Esophagus squamous epithelium (tissue), 5 donors: Measurements from ENCODE around the gene PREX1. TPM values are rescaled to one million over a fixed set of nuclear protein-coding genes. Genes with fewer than 3 reads are reported as not detected.

ENCODE experiments used
- DNase-seq: peaks from one replicate; lab custom pipeline; 2025; lab: John Stamatoyannopoulos, UW
- H3K27ac ChIP-seq, 4 donors: fragments of 200-600 bp; sonication (generic); one replicate each; pipeline ENCODE4 v1.5.1; 2016 to 2019; ENCODE audit warnings: mild to moderate bottlenecking in 1 of 4
- H3K27me3 ChIP-seq, 4 donors: fragments of 200-600 bp; sonication (generic); 1 replicate in 3 of 4; 2 replicates in 1 of 4; pipeline versions ENCODE4 v1.5.1 to v1.6.0; 2017 to 2021; ENCODE audit warnings: antibody characterized with exemption in 1 of 4
- H3K36me3 ChIP-seq, 3 donors: fragments of 200-600 bp; sonication (generic); one replicate each; pipeline ENCODE4 v1.5.1; 2016 to 2019
- H3K4me1 ChIP-seq, 3 donors: fragments of 200-600 bp; sonication (generic); one replicate each; pipeline ENCODE4 v1.5.1; 2017 to 2019
- H3K4me3 ChIP-seq, 4 donors: fragments of 200-600 bp; sonication (generic); 1 replicate in 3 of 4; 2 replicates in 1 of 4; pipeline ENCODE4 v1.5.1; 2016 to 2019; ENCODE audit warnings: mild to moderate bottlenecking in 2 of 4, moderate library complexity in 1 of 4
- H3K9me3 ChIP-seq, 3 donors: fragments of 200-600 bp; sonication (generic); one replicate each; pipeline ENCODE4 v1.5.1; 2016 to 2019
- POLR2A ChIP-seq, 4 donors: fragments of 450-650 bp; IDR thresholded peaks; one replicate each; pipeline ENCODE4 v1.6.1; 2017; ENCODE audit warnings: antibody characterized with exemption in 4 of 4, mild to moderate bottlenecking in 4 of 4, moderate library complexity in 3 of 4
- WGBS, 2 donors: methylation state at CpG; one replicate each; pipeline ENCODE4 v1.1.5; 2018; 5-methylcytosine and 5-hydroxymethylcytosine counted together
- intact Hi-C: fragments of 100-400 bp; cut with DNase I; formaldehyde crosslinking; loops from one replicate; pipeline ENCODE4 v1.15.0; 2022
- total RNA-seq, 4 donors: library from RNA; depleted of rRNA; stranded (reverse); fragments of >200 nt; gene quantifications; one replicate each; pipeline ENCODE4 v1.1.0, GENCODE V29; 2016
- TF ChIP-seq, protein P1 (sequence below), 6 experiments: fragments of 450-650 bp in 4 of 6; fragments of 200-600 bp in 2 of 6; sonication (generic) in 2 of 6; IDR thresholded peaks; one replicate each; pipeline ENCODE4 v1.5.1; 2016 to 2019; ENCODE audit warnings: antibody characterized with exemption in 6 of 6, mild to moderate bottlenecking in 4 of 6, moderate library complexity in 4 of 6
- donor health status: DM: yes; HTN: yes; CAD: no.

Gene PREX1
- total RNA-seq, 4 donors from 2014 or later, result 4.9 to 25.9 (median 8.9) TPM

GRCh38 chr20:48772183-48772976, 55.4 kb downstream of the PREX1 start:
- intact Hi-C loops, result no loop called here
- TF ChIP-seq, protein P1, sequence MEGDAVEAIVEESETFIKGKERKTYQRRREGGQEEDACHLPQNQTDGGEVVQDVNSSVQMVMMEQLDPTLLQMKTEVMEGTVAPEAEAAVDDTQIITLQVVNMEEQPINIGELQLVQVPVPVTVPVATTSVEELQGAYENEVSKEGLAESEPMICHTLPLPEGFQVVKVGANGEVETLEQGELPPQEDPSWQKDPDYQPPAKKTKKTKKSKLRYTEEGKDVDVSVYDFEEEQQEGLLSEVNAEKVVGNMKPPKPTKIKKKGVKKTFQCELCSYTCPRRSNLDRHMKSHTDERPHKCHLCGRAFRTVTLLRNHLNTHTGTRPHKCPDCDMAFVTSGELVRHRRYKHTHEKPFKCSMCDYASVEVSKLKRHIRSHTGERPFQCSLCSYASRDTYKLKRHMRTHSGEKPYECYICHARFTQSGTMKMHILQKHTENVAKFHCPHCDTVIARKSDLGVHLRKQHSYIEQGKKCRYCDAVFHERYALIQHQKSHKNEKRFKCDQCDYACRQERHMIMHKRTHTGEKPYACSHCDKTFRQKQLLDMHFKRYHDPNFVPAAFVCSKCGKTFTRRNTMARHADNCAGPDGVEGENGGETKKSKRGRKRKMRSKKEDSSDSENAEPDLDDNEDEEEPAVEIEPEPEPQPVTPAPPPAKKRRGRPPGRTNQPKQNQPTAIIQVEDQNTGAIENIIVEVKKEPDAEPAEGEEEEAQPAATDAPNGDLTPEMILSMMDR (IDR thresholded peaks at IDR 0.05), result no peak
- no peak for TF ChIP-seq POLR2A (IDR thresholded peaks at IDR 0.05)
- H3K27me3 ChIP-seq, result peaks cover 0 to 38% (median 0%) of the 10 kb centered on the region in 4 donors
- H3K4me1 ChIP-seq, result peaks cover 0 to 73% (median 13%) of the 10 kb centered on the region in 3 donors
- no peak overlapping the region for H3K4me3 ChIP-seq
- H3K36me3 ChIP-seq, result no peaks in the 10 kb centered on the region
- WGBS, 2 donors, result 59 to 77% methylated on average over 11 to 14 of the region's 17 CpGs
- peaks cover 0 to 6% (median 0%) of the 10 kb centered on the region in 3 donors for H3K9me3 ChIP-seq
- DNase-seq, result no peak
- H3K27ac ChIP-seq, result peak overlapping the region in 2 of 4 donors; percentile 29 to 34

DNA sequence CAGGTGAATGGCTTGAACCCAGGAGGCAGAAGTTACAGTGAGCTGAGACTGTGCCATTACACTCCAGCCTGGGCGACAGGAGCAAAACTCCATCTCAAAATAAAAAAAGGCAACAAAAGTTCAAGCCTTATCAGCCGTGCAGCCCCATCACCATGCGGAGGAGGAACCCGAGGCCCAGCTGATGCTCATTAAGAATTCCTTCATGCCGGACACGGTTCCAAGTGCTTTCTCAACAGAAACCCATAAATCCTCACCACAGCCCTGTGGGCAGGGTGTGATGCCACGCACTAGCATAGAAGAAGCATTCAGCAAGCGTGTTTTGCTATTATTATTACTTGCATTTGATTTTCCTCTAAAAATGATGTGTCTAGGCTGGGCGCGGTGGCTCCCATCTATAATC, 56.3 kb downstream of the PREX1 start:
- Histone ChIP-seq H3K4me3 (no peak overlapping the region), H3K27ac (no peak overlapping the region), H3K4me1 (peaks cover 0 to 65% (median 8%) of the 10 kb centered on the region in 3 donors), H3K9me3 (peaks cover 0 to 6% (median 0%) of the 10 kb centered on the region in 3 donors), H3K27me3 (peaks cover 0 to 38% (median 0%) of the 10 kb centered on the region in 4 donors), H3K36me3 (no peaks in the 10 kb centered on the region)
- intact Hi-C loops, result no loop called here
- WGBS, 2 donors, result 32 to 47% methylated on average over 8 to 10 of the region's 10 CpGs
- no peak for TF ChIP-seq POLR2A (IDR thresholded peaks at IDR 0.05)
- TF ChIP-seq, protein P1 (IDR thresholded peaks at IDR 0.05), result no peak
- DNase-seq, result no peak

GRCh38 chr20:48770700-48771442, 56.9 kb downstream of the PREX1 start:
- no peaks in the 10 kb centered on the region for H3K36me3 ChIP-seq
- TF ChIP-seq, protein P1 (IDR thresholded peaks at IDR 0.05), result no peak
- TF ChIP-seq POLR2A (IDR thresholded peaks at IDR 0.05), result no peak
- H3K27ac ChIP-seq, result no peak overlapping the region
- H3K4me1 ChIP-seq, result peaks cover 4 to 58% (median 5%) of the 10 kb centered on the region in 3 donors
- peaks cover 0 to 3% (median 0%) of the 10 kb centered on the region in 3 donors for H3K9me3 ChIP-seq
- 60 to 69% methylated on average over 8 to 9 of the region's 9 CpGs for WGBS, 2 donors
- no peak overlapping the region for H3K4me3 ChIP-seq
- H3K27me3 ChIP-seq, result peaks cover 0 to 38% (median 0%) of the 10 kb centered on the region in 4 donors
- no peak for DNase-seq
- intact Hi-C loops, result no loop called here

DNA sequence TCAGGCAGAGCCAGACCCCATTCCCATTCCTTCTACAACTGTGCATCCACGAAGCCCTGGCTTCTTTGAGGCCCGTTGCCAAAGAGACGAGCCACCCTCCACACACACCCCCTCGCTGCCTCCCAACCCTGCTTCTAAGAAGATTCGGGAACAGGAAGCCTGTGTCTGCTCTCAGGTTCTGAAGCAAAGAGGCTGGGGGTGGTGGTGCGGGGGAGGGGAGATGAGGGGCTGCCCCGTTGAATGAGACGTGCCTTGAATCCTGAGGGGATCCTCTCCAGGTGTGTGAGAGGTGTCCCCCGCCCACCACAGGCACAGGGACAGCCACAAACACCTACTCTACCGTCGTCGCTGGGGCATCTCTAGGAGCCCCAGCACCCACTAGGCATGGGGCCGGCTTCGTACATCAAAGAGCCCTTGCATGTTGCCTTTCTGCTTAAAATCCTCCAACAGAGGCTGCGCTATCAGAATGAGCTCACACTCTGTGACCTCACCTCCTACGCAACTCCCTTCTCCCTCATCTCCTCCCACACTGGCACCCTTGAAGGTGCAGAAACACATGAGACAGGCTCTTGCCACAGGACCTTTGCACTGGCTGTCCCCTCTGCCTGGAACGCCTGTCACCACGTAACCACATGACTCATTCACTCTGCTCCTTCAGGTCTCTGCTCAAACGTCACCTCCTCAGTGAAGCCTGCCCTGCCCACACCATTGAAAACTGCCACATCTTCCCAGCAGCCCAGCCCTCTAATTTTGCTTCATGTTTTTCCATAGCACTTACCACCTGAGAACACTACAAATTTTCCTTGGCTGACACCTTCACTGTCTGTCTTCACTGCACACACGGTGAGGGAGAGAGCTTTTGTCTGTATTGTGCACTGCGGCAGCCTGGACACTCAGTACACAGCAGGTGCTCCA, 58.5 kb downstream of the PREX1 start:
- H3K27me3 ChIP-seq, result peaks cover 0 to 34% (median 0%) of the 10 kb centered on the region in 4 donors
- no peak for DNase-seq
- no peaks in the 10 kb centered on the region for H3K36me3 ChIP-seq
- no peak overlapping the region for H3K4me3 ChIP-seq
- intact Hi-C loops, result no loop called here
- no peak for TF ChIP-seq POLR2A (IDR thresholded peaks at IDR 0.05)
- TF ChIP-seq, protein P1 (IDR thresholded peaks at IDR 0.05), result no peak
- H3K27ac ChIP-seq, result peak overlapping the region in 1 of 4 donors; percentile 29
- H3K4me1 ChIP-seq, result peaks cover 4 to 47% (median 5%) of the 10 kb centered on the region in 3 donors
- H3K9me3 ChIP-seq, result no peaks in the 10 kb centered on the region
- WGBS, 2 donors, result 39 to 41% methylated on average over 11 to 14 of the region's 21 CpGs
